Prostate gland (tissue), 2 donors: ENCODE results near the gene INPP5A. TPM values are rescaled to one million over a fixed set of nuclear protein-coding genes. Genes with fewer than 3 reads are reported as not detected.
"Not testable (repeated sequence)": the region's sequence is repeated elsewhere in the genome, so short reads cannot be mapped to it uniquely, and the experiment has no call there.

Experiments
- DNase-seq: peaks from one replicate; pipeline ENCODE4 v3.0.0-alpha.2; 2019; ENCODE audit warnings: low spot score
- H3K27ac ChIP-seq, 2 donors: fragments of 200-600 bp; sonication (generic); 2 replicates each; pipeline ENCODE4 v1.5.1; 2017 to 2019
- H3K27me3 ChIP-seq: fragments of 200-600 bp; sonication (generic); replicated peaks from 2 replicates; pipeline ENCODE4 v1.5.1; 2019; ENCODE audit not compliant: insufficient read depth
- H3K36me3 ChIP-seq, 2 donors: fragments of 200-600 bp; sonication (generic); 1 replicate in 1 of 2; 2 replicates in 1 of 2; pipeline versions ENCODE4 v1.5.1 to v1.8.1; 2017 to 2019
- H3K4me1 ChIP-seq: fragments of 200-600 bp; sonication (generic); replicated peaks from 2 replicates; pipeline ENCODE4 v1.5.1; 2019
- H3K4me3 ChIP-seq, 2 donors: fragments of 200-600 bp; sonication (generic); 2 replicates each; pipeline ENCODE4 v1.5.1; 2017 to 2019
- H3K9me3 ChIP-seq: fragments of 200-600 bp; sonication (generic); 2 replicates; pipeline ENCODE4 v1.5.1; 2017
- POLR2A ChIP-seq: fragments of 450-650 bp; IDR thresholded peaks from one replicate; pipeline ENCODE4 v1.6.1; 2016; ENCODE audit warnings: antibody characterized with exemption, mild to moderate bottlenecking
- POLR2AphosphoS5 ChIP-seq: sonication (generic); formaldehyde crosslinking; IDR thresholded peaks from one replicate; pipeline ENCODE4 v1.6.1; 2017; ENCODE audit warnings: antibody characterized with exemption
- WGBS: methylation state at CpG from one replicate; pipeline ENCODE4 v1.1.5; 2018; 5-methylcytosine and 5-hydroxymethylcytosine counted together
- intact Hi-C: fragments of 100-400 bp; cut with DNase I; formaldehyde crosslinking; loops from one replicate; pipeline ENCODE4 v1.14.2; 2022
- total RNA-seq, 2 donors: library from RNA; depleted of rRNA; stranded (reverse); fragments of >200 nt; gene quantifications; one replicate each; pipeline ENCODE4 v1.1.0, GENCODE V29; 2016
- TF ChIP-seq, protein P1 (sequence below), 4 experiments: fragments of 200-600 bp in 2 of 4; fragments of 450-650 bp in 2 of 4; sonication (generic) in 2 of 4; IDR thresholded peaks; 1 replicate in 3 of 4; 2 replicates in 1 of 4; pipeline ENCODE4 v1.5.1; 2016 to 2019; ENCODE audit warnings: antibody characterized with exemption in 4 of 4, mild to moderate bottlenecking in 2 of 4, moderate library complexity in 2 of 4

INPP5A gene
- total RNA-seq, 2 donors from 2014 or later = 49.5 to 83.3 TPM

DNA sequence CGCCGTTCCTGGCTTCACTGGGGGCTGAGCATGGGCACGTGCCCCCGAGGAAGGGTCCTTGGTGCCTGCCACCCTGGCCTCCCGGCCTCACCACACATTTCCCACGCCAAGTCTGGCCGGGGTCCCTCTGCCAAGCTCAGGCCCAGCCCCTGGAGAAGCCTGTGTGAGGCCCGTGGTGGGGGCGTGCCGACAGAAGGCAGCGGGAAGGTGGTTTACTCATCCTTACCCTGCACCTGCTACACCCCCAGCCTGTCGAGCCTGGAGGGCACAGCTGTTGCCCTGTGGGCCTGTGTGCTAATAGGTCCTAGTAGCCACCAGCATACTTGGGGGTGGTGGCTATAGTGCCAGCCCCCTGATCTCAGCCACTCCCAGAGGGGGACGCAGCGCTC lies 201.6 kb downstream of the INPP5A start:
- no peak overlapping the region for H3K4me3 ChIP-seq

DNA sequence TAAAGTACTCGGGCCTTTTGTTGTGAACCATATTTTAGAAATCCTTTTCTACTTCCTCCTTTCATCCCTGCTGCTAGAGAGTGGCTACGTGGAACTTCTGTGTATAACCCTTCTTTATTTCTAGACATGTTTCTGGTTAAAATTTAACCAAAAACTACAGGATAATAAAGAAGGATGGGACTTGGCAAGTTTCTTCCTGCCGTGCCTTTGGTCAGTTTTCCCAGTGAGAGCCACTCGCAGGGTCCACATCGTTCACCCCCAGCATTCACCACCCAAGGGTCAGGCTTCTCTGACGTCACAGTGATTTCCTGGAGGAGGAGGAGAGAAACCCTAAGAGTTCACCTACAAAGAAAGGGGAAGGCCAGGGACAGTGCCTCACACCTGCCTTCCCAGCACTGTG lies 203.0 kb downstream of the INPP5A start:
- H3K36me3 ChIP-seq = peaks cover 0 to 3% of the 10 kb centered on the region in 2 donors
- H3K27me3 ChIP-seq = no peaks in the 10 kb centered on the region
- no peaks in the 10 kb centered on the region for H3K4me1 ChIP-seq
- no peaks in the 10 kb centered on the region for H3K9me3 ChIP-seq
- H3K4me3 ChIP-seq = no peak overlapping the region
- H3K27ac ChIP-seq = no peak overlapping the region
- DNase-seq = no peak
- WGBS = 66% methylated on average over 6 of the region's 6 CpGs
- intact Hi-C loops = no loop called here
- TF ChIP-seq POLR2AphosphoS5 = no peak
- no peak for TF ChIP-seq POLR2A
- TF ChIP-seq, protein P1, sequence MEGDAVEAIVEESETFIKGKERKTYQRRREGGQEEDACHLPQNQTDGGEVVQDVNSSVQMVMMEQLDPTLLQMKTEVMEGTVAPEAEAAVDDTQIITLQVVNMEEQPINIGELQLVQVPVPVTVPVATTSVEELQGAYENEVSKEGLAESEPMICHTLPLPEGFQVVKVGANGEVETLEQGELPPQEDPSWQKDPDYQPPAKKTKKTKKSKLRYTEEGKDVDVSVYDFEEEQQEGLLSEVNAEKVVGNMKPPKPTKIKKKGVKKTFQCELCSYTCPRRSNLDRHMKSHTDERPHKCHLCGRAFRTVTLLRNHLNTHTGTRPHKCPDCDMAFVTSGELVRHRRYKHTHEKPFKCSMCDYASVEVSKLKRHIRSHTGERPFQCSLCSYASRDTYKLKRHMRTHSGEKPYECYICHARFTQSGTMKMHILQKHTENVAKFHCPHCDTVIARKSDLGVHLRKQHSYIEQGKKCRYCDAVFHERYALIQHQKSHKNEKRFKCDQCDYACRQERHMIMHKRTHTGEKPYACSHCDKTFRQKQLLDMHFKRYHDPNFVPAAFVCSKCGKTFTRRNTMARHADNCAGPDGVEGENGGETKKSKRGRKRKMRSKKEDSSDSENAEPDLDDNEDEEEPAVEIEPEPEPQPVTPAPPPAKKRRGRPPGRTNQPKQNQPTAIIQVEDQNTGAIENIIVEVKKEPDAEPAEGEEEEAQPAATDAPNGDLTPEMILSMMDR (IDR thresholded peaks at IDR 0.05) = no peak

More for the DNA sequence above, 201.6 kb downstream of the INPP5A start:
- intact Hi-C loops = no loop called here
- peaks cover 0 to 3% of the 10 kb centered on the region in 2 donors for H3K36me3 ChIP-seq
- TF ChIP-seq POLR2AphosphoS5 (no peak), POLR2A (no peak)
- TF ChIP-seq, protein P1 (IDR thresholded peaks at IDR 0.05) = no peak
- H3K27me3 ChIP-seq = no peaks in the 10 kb centered on the region
- no peak for DNase-seq
- WGBS = 86% methylated on average over 13 of the region's 14 CpGs
- H3K27ac ChIP-seq = no peak overlapping the region
- H3K9me3 ChIP-seq = no peaks in the 10 kb centered on the region
- no peaks in the 10 kb centered on the region for H3K4me1 ChIP-seq

DNA sequence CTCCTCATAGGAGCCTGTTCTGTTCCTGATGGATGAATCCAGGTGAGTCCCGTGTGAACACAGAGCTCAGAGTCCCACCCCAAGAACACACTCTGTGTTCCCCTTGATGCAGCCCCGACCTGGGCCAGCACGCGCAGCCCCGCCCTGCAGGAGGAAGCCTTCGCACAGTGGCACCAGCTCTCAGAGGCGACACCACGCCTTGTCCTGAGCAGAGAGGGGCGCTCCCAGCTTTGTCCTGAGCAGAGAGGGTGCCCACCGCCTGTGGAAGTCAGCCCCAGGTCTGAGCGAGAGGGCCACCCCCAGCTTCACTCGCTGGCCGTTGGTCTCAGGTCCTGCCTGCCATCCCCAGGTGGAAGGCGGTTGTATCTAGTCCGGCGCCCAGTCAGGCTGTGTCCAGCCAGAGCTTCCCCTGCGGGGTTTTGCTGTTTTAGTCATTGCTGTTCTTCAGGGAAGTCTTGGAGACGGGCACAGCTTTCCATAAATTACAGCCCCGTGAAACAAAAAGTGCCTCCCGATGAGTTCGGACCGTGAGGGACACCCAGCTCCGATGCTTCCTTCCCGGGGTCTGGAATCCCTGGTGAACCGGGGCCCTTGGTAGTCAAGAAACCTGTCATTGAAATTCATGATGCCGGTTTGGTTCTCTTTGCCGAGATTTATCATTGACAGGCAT lies 204.7 kb downstream of the INPP5A start:
- no peak overlapping the region for H3K27ac ChIP-seq
- WGBS = 79% methylated on average over 25 of the region's 27 CpGs
- no peaks in the 10 kb centered on the region for H3K4me1 ChIP-seq
- no peaks in the 10 kb centered on the region for H3K9me3 ChIP-seq
- DNase-seq = no peak
- no peaks in the 10 kb centered on the region for H3K36me3 ChIP-seq
- H3K4me3 ChIP-seq = no peak overlapping the region
- TF ChIP-seq POLR2AphosphoS5 = no peak
- no peak for TF ChIP-seq POLR2A
- TF ChIP-seq, protein P1 (IDR thresholded peaks at IDR 0.05) = no peak
- no peaks in the 10 kb centered on the region for H3K27me3 ChIP-seq
- intact Hi-C loops = no loop called here

DNA sequence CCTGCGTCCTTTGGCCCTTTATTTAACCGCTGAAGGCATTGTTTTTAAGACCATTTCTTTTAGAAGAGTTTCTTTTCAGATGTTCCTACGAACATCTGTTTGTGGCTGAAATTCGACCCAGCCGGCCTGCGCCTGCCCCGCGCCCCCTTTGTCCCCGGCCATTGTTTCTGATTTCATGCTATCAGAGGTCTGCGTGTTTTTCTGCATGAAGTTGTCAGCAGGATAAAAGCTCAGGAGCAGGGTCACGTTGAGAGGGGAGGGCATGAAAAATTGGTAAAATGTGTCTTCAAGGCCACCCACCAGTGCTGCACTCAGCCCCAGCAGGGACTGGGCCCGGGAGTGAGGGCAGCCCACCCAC lies 205.2 kb downstream of the INPP5A start:
- WGBS = 56% methylated on average over 12 of the region's 12 CpGs
- H3K27ac ChIP-seq = no peak overlapping the region
- intact Hi-C loops = no loop called here
- no peak overlapping the region for H3K4me3 ChIP-seq
- H3K9me3 ChIP-seq = no peaks in the 10 kb centered on the region
- no peak for DNase-seq
- TF ChIP-seq, protein P1 (IDR thresholded peaks at IDR 0.05) = no peak
- no peak for TF ChIP-seq POLR2A
- TF ChIP-seq POLR2AphosphoS5 = no peak
- H3K27me3 ChIP-seq = no peaks in the 10 kb centered on the region
- no peaks in the 10 kb centered on the region for H3K4me1 ChIP-seq
- H3K36me3 ChIP-seq = no peaks in the 10 kb centered on the region

DNA sequence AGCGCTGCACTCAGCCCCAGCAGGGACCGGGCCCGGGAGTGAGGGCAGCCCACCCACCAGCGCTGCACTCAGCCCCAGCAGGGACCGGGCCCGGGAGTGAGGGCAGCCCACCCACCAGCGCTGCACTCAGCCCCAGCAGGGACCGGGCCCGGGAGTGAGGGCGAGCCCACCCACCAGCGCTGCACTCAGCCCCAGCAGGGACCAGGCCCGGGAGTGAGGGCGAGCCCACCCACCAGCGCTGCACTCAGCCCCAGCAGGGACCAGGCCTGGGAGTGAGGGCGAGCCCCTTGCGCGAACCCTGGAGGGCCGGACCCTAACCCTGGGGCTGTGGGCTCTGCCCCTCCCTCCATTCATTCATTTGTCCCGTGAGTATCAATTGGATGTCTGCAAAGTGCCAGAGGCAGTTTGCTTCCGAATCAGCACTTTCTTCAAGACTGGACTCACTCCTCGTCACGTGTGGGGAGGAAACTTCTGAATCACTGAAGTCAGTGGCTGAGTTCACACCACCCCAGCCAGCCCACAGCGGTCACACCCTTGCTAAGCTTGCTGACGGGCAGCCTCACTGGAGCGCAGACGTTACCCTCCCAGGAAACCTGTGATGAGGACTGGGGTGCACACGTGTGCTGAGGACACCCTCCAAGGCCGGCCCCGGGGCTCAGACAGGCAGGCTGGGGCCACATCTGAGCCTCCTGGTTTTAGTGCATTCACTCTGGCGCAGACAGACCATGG lies 205.8 kb downstream of the INPP5A start:
- WGBS = 83% methylated on average over 27 of the region's 30 CpGs
- H3K9me3 ChIP-seq, DNase-seq, H3K27me3 ChIP-seq, H3K27ac ChIP-seq, H3K36me3 ChIP-seq, H3K4me1 ChIP-seq, H3K4me3 ChIP-seq, intact Hi-C loops: not testable (repeated sequence)
